Loucy (cell line): Measurements from ENCODE around the gene TRIM47.

Experiments
- H2AFZ ChIP-seq: fragments of 200-600 bp; sonication (generic); 2 replicates; pipeline ENCODE4 v1.6.0; 2016; ENCODE audit warnings: antibody characterized with exemption, mild to moderate bottlenecking, low read length, moderate library complexity
- H3F3A ChIP-seq: fragments of 200-600 bp; 2 replicates; pipeline ENCODE4 v1.6.0; 2016; ENCODE audit warnings: antibody characterized with exemption, low read depth, mild to moderate bottlenecking
- H3K27me3 ChIP-seq: fragments of 200-600 bp; sonication (generic); 2 replicates; pipeline ENCODE4 v1.6.1; 2014; ENCODE audit warnings: low read length, mild to moderate bottlenecking; ENCODE audit not compliant: insufficient read depth, poor library complexity, severe bottlenecking
- H3K36me3 ChIP-seq: fragments of 200-600 bp; sonication (generic); 2 replicates; pipeline ENCODE4 v1.6.1; 2016; ENCODE audit warnings: low read length; ENCODE audit not compliant: insufficient read depth
- H3K4me1 ChIP-seq: fragments of 200-600 bp; sonication (generic); 2 replicates; pipeline ENCODE4 v1.5.1; 2014; ENCODE audit warnings: low read length, mild to moderate bottlenecking; ENCODE audit not compliant: insufficient read depth, poor library complexity, severe bottlenecking
- H3K4me2 ChIP-seq: fragments of 200-600 bp; sonication (generic); 2 replicates; pipeline ENCODE4 v1.6.0; 2014; ENCODE audit warnings: antibody characterized with exemption, low read length, low read depth, mild to moderate bottlenecking; ENCODE audit not compliant: poor library complexity, severe bottlenecking
- H3K4me3 ChIP-seq: fragments of 200-600 bp; sonication (generic); 2 replicates; pipeline ENCODE4 v1.5.1; 2014; ENCODE audit warnings: low read length, mild to moderate bottlenecking, mixed read lengths; ENCODE audit not compliant: poor library complexity, severe bottlenecking
- H3K79me2 ChIP-seq: fragments of 200-600 bp; sonication (generic); 2 replicates; pipeline ENCODE4 v1.6.1; 2014; ENCODE audit warnings: low read length; ENCODE audit not compliant: insufficient read depth
- H3K9ac ChIP-seq: fragments of 200-600 bp; sonication (generic); 2 replicates; pipeline ENCODE4 v1.6.0; 2014; ENCODE audit warnings: mild to moderate bottlenecking, low read depth, low read length, moderate library complexity; ENCODE audit not compliant: poor library complexity, severe bottlenecking
- H3K9me2 ChIP-seq: fragments of 200-600 bp; sonication (generic); replicated peaks from 2 replicates; pipeline ENCODE4 v1.6.1; 2016; ENCODE audit warnings: low read depth, low read length, mixed read lengths
- H3K9me3 ChIP-seq: fragments of 200-600 bp; sonication (generic); 2 replicates; pipeline ENCODE4 v1.6.1; 2014; ENCODE audit warnings: mild to moderate bottlenecking, antibody characterized with exemption, low read length, low read depth; ENCODE audit not compliant: insufficient read depth
- H4K20me1 ChIP-seq: fragments of 200-600 bp; sonication (generic); 2 replicates; pipeline ENCODE4 v1.6.0; 2014; ENCODE audit warnings: antibody characterized with exemption, low read length, mild to moderate bottlenecking; ENCODE audit not compliant: insufficient read depth, poor library complexity, severe bottlenecking
- CTCF ChIP-seq: fragments of 200-600 bp; sonication (generic); conservative IDR thresholded peaks from 2 replicates; pipeline ENCODE4 v1.5.1; 2014; ENCODE audit warnings: mild to moderate bottlenecking, antibody characterized with exemption, low read length
- EZH2phosphoT487 ChIP-seq: fragments of 200-600 bp; IDR thresholded peaks from 2 replicates; pipeline ENCODE4 v1.6.1; 2018; ENCODE audit warnings: antibody characterized with exemption, mild to moderate bottlenecking, moderate library complexity, borderline replicate concordance

TRIM47 gene

GRCh38 chr17:75899767-75900468 is 21.5 kb upstream of the TRIM47 start:
- peaks cover 5% of the 10 kb centered on the region for H3F3A ChIP-seq
- no peak overlapping the region for H3K9ac ChIP-seq
- H3K4me1 ChIP-seq: peaks cover 30% of the 10 kb centered on the region
- no peak overlapping the region for H2AFZ ChIP-seq
- no peak overlapping the region for H3K4me3 ChIP-seq
- peaks cover 28% of the 10 kb centered on the region; the same call in 1 of the 2 replicates for H3K36me3 ChIP-seq
- peaks cover 48% of the 10 kb centered on the region for H3K79me2 ChIP-seq
- TF ChIP-seq EZH2phosphoT487 (no peak), CTCF (no peak)
- H3K4me2 ChIP-seq: no peak overlapping the region
- no peaks in the 10 kb centered on the region for H3K9me2 ChIP-seq
- H3K9me3 ChIP-seq: no peaks in the 10 kb centered on the region
- peaks cover 6% of the 10 kb centered on the region for H4K20me1 ChIP-seq
- H3K27me3 ChIP-seq: no peaks in the 10 kb centered on the region

GRCh38 chr17:75899353-75899752 is 21.0 kb upstream of the TRIM47 start:
- no peak overlapping the region for H2AFZ ChIP-seq
- H3K79me2 ChIP-seq: peaks cover 51% of the 10 kb centered on the region
- H3K9ac ChIP-seq: no peak overlapping the region
- no peak overlapping the region for H3K4me2 ChIP-seq
- H3K4me3 ChIP-seq: no peak overlapping the region
- H3K9me3 ChIP-seq: no peaks in the 10 kb centered on the region
- TF ChIP-seq CTCF (no peak), EZH2phosphoT487 (no peak)
- peaks cover 32% of the 10 kb centered on the region for H3K4me1 ChIP-seq
- no peaks in the 10 kb centered on the region for H3K9me2 ChIP-seq
- peaks cover 4% of the 10 kb centered on the region for H4K20me1 ChIP-seq
- peaks cover 5% of the 10 kb centered on the region for H3F3A ChIP-seq
- H3K27me3 ChIP-seq: no peaks in the 10 kb centered on the region
- peaks cover 28% of the 10 kb centered on the region; the same call in 1 of the 2 replicates for H3K36me3 ChIP-seq

- peaks cover 50% of the 10 kb centered on the region for H3K79me2 ChIP-seq
- H3K27me3 ChIP-seq: no peaks in the 10 kb centered on the region
- H3K4me3 ChIP-seq: no peak overlapping the region
- H3K9me2 ChIP-seq: no peaks in the 10 kb centered on the region
- peaks cover 32% of the 10 kb centered on the region for H3K4me1 ChIP-seq
- no peaks in the 10 kb centered on the region for H4K20me1 ChIP-seq
- no peaks in the 10 kb centered on the region for H3K9me3 ChIP-seq
- no peak overlapping the region for H3K9ac ChIP-seq
- no peak overlapping the region for H2AFZ ChIP-seq
- H3F3A ChIP-seq: peaks cover 5% of the 10 kb centered on the region
- peaks cover 28% of the 10 kb centered on the region; the same call in 1 of the 2 replicates for H3K36me3 ChIP-seq
- H3K4me2 ChIP-seq: no peak overlapping the region
- TF ChIP-seq CTCF (no peak), EZH2phosphoT487 (no peak)
Measured at GRCh38 chr17:75898791-75899190, 20.4 kb upstream of the TRIM47 start.
